GM19328 (cell line): Measurements from ENCODE around the gene SDHC.
"Not testable (repeated sequence)": the region's sequence is repeated elsewhere in the genome, so short reads cannot be mapped to it uniquely, and the experiment has no call there.

ENCODE experiments used
- ATAC-seq: cut with Tn5 transposase; IDR thresholded peaks from one replicate; pipeline ENCODE4 v1.9.1; 2021; ENCODE audit warnings: mild to moderate bottlenecking, moderate library complexity; ENCODE audit not compliant: unreplicated experiment

The SDHC gene

GRCh38 chr1:161309868-161310267 lies 4.3 kb upstream of the SDHC start, which contains the start of gene MPZ:
Gene MPZ (minus strand): TSS chr1:161309968. CDS start chr1:161309905, 63 bp downstream.
- no peak for ATAC-seq

DNA sequence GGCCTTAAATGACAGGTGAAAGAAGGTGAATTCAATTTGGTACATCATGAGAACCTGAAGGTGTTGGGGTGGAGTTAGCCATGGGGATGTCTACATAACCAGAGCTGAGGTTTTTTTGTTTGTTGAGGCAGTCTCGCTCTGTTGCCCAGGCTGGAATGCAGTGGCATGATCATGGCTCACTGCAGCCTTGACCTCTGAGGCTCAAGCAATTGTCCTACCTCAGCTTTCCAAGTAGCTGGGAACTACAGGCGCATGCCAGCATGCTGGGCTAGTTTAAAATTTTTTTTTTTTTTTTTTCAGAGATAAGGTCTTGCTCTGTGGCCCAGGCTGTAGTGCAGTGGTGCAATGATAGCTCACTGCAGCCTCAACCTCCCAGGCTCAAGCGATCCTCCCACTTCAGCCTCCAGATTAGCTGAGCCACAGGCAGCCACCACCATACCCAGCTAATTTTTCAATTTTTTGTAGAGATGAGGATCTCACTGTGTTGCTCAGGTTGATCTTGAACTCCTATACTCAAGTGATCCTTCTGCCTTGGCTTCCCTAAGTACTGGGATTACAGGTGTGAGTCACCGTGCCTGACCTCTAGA lies 2.5 kb upstream of the SDHC start:
- ATAC-seq = no peak

GRCh38 chr1:161313554-161314200 lies 504 bp upstream of the SDHC start:
- ATAC-seq = no peak

DNA sequence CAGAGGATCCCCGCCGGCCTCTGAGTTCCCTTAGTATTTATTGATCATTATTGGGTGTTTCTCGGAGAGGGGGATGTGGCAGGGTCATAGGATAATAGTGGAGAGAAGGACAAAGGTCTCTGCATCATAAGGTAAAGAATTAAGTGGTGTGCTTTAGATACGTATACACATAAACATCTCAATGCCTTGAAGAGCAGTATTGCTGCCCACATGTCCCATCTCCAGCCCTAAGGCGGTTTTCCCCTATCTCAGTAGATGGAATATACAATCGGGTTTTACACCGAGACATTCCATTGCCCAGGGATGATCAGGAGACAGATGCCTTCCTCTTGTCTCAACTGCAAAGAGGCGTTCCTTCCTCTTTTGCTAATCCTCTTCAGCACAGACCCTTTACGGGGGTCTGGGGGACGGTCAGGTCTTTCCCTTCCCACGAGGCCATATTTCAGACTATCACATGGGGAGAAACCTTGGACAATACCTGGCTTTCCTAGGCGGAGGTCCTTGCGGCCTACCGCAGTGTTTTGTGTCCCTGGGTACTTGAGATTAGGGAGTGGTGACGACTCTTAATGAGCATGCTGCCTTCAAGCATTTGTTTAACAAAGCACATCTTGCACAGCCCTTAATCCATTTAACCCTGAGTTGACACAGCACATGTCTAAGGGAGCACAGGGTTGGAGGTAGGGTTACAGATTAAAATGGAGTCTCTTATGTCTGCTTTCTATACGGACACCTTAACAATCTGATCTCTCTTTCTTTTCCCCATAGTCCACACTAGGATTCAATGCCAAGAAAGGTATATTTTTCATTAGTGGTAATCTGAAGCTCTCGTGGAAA lies 1.9 kb downstream of the SDHC start:
- ATAC-seq = not testable (repeated sequence)

DNA sequence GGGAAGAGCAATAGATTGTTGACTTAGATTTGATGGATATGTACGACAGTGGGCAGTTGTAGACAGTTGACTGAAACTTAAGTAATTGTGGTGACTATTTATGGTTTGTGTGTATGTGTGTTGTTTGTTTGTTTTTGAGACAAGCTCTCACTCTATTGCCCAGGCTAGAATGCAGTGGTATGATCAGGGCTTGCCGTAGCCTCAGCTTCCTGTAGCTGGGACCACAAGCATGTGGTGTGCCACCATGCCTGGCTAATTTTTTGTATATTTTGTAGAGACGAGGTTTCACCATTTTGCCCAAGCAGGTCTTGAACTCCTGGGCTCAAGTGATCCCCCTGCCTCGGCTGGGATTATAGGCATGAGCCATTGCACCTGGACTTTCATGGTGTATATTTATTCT lies 9.8 kb downstream of the SDHC start:
- no peak for ATAC-seq

GRCh38 chr1:161330346-161330745 lies 16.2 kb downstream of the SDHC start:
- no peak for ATAC-seq

- ATAC-seq = no peak
These were observed 19.0 kb downstream of the SDHC start for GRCh38 chr1:161333166-161333565.

GRCh38 chr1:161335796-161336195 lies 21.6 kb downstream of the SDHC start:
- no peak for ATAC-seq

DNA sequence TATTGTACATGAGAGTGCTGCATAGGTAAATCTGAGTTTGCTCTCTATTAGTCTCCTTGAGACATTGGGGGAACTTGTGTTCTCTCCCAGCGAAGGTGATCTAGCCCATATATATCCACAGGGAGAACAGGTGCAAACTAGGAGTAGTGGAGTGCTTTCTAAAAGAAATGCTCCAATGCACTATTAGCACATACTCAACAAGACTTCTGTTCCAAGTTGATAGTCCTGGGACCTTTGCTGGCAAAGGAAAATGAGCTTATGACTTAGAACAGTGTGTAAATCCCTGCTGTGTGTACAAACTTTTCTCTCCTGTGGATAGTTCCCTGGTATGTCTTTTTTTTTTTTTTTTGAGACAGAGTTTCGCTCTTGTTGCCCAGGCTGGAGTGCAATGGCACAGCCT lies 28.0 kb downstream of the SDHC start:
- no peak for ATAC-seq

DNA sequence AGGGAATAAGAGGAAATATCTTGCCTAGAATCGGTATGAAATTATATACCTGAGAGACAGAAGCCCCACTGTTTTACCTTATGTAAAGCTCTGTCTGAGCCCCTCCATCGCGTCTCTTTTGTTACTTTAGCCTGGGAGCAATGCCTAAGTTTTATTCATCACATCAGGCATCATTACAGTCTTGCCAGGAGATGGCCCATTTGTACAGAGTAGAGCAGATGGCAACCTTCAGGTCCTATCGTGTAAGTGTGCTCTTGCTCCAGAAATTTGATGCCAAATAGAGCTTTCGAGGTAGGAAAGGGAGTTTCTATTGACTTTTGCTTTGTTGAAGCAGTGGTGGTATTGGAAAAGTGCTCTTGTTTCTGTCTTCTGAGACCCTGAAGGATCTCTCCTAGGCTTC lies 28.6 kb downstream of the SDHC start:
- no peak for ATAC-seq

DNA sequence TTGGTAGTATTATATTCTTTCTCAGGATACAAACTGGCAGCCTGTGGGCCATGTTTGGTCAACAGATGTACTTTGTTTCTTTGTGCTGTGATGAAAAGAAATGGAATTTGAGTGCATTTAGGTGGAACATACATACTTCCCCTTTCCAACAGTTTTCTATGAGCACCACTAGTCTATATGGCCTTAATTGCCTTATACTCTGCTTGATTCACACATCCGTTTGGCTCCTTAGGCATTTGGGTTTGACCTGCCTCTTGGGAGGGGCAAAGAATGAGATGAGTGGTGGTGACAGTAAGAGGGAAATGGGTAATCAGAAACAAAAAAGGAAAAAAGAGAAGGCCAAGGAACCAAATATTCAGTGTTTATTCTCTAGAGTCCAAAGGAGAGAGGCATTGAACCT lies 36.5 kb downstream of the SDHC start:
- ATAC-seq = no peak

DNA sequence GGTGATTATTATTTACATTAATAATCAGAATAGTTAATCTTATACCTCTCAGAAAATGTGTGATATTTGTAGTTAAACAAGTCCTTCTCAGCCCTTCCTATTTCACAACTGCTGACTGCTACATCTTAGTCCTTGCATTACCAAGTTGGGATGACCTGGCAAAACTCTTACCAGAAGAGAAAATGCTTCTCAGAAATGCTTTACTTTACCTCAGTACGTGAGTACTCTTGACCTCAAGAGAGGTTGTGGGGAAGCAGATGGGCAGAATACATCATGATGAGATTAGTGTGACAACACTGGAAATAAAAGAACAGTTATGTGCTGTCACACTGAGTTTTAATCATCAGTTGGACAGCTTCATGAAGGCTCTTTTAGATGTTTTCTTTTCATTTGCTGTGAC lies 37.3 kb downstream of the SDHC start:
- ATAC-seq = no peak

- ATAC-seq = no peak
These were observed 42.9 kb downstream of the SDHC start for GRCh38 chr1:161357073-161357472.

DNA sequence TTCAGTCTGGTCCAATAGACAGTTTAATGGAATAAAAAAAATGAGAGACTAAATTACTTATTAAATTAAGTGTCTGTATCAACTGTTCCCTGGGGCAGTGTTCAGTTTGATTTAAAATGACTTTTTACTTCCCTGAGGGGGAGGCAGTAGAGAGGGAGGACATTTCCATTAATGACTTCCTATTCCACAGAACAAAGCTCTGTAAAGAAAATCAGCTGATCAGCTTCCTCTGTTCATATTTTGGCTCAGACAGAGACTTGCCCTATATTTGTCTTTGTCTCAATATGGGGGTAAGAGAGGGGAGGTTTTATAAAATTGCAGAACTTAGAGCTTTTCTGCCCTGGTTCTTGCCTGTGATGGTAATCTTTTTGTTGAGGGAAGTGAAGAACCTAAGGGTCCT lies 45.1 kb downstream of the SDHC start:
- no peak for ATAC-seq

- ATAC-seq = no peak
These were observed 50.2 kb downstream of the SDHC start for GRCh38 chr1:161364332-161364731.

GRCh38 chr1:161365207-161365606 lies 51.0 kb downstream of the SDHC start:
- ATAC-seq = no peak

DNA sequence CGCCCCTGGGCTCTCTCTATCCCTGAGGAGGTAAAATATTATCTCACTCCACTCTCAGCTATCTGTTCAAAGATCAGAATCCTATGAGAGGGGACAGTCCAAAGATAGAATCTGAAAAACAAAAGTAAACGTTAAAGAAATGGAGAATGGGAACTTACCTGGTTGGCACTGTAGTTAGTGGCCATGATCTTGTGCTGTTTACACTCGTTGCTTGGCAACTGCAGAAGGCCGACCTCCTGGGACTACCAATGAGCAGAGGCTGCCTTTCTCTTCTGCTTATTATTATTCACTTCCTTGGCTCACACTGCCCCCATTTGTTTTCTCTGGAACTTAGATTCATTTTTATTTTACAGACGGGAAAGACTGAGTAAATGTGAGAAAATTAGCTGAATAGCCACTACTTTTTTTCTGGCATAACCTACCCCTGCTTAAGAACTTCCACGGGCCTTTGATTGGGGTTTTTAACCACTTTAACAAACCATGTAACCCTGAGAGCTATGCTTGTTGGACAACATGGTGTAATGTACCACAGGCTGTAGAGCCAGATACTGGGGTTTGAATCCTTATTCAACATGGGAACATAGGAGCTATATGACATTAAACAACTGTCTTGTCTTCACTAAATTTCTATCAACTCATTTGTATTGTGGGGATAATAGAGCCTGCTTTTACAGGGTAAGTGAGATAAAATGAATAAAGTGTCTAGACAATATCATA lies 53.7 kb downstream of the SDHC start, which contains the start of gene CFAP126:
Gene CFAP126, minus strand, starts transcription at position 193 of the 717 bp plus-strand sequence. Its CDS starts 8 bp downstream, at position 185.
- ATAC-seq = peak; percentile 96

GRCh38 chr1:161373442-161373841 lies 59.3 kb downstream of the SDHC start:
- ATAC-seq = no peak

DNA sequence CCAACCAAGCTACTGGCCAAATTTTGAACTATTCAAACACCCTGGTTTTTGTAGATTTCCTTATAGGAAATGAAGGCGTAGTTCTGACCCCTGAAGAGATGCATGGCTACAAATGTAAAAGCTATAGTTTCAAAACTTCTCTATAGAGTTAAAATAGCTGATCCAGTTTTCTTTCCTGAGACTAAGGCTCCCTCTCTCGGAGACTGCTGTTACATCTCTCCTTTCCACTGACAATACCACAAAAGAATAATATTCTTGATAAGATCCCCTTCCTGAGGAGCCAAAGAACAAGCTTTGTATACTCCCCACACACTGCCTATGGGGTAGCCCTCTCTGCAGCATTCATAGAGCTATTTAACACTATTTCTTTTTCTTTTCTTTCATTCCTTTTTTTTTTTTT lies 60.2 kb downstream of the SDHC start:
- ATAC-seq = no peak

- no peak for ATAC-seq
These were observed 63.8 kb downstream of the SDHC start for GRCh38 chr1:161378014-161378413.

- no peak for ATAC-seq
These were observed 64.9 kb downstream of the SDHC start for GRCh38 chr1:161379071-161379470.
